Stimulated activated CD4-positive, alpha-beta T cell treated with anti-CD3 and anti-CD28 coated beads, TNF-alpha, amount 100 ng/mL, for 4 hours (primary cell): ENCODE results near the gene PNPLA6.
"Not testable (repeated sequence)": the region's sequence is repeated elsewhere in the genome, so short reads cannot be mapped to it uniquely, and the experiment has no call there.

ENCODE experiments used
- DNase-seq, 3 experiments: peaks; one replicate each; pipeline ENCODE4 v3.0.0-alpha.2; 2020; ENCODE audit warnings: low read depth in 3 of 3

PNPLA6 gene

GRCh38 chr19:7554990-7555864, 19.7 kb downstream of the PNPLA6 start:
- no peak for DNase-seq

- DNase-seq = no peak
Measured at GRCh38 chr19:7556696-7557315, 21.3 kb downstream of the PNPLA6 start.

- DNase-seq = no peak
Measured at GRCh38 chr19:7558667-7559066, 23.1 kb downstream of the PNPLA6 start.

GRCh38 chr19:7559102-7559501, 23.6 kb downstream of the PNPLA6 start:
- DNase-seq = no peak

- DNase-seq = no peak
Measured at GRCh38 chr19:7560255-7560654, 24.7 kb downstream of the PNPLA6 start.

GRCh38 chr19:7561325-7561724, 25.8 kb downstream of the PNPLA6 start:
- no peak for DNase-seq

GRCh38 chr19:7562646-7563393, 27.3 kb downstream of the PNPLA6 start:
- no peak for DNase-seq

GRCh38 chr19:7564866-7565265, 29.3 kb downstream of the PNPLA6 start:
- no peak for DNase-seq

- DNase-seq = no peak
Measured at GRCh38 chr19:7565332-7565731, 29.8 kb downstream of the PNPLA6 start.

GRCh38 chr19:7570761-7571160, 35.2 kb downstream of the PNPLA6 start:
- DNase-seq = no peak

GRCh38 chr19:7575434-7576040, 40.0 kb downstream of the PNPLA6 start:
- DNase-seq = no peak

GRCh38 chr19:7577422-7577821, 41.9 kb downstream of the PNPLA6 start:
- DNase-seq = not testable (repeated sequence)

GRCh38 chr19:7578127-7578526, 42.6 kb downstream of the PNPLA6 start:
- no peak for DNase-seq

- DNase-seq = no peak
Measured at GRCh38 chr19:7579182-7579581, 43.7 kb downstream of the PNPLA6 start.

GRCh38 chr19:7582446-7582845, 46.9 kb downstream of the PNPLA6 start:
- no peak for DNase-seq

GRCh38 chr19:7589822-7590221, 54.3 kb downstream of the PNPLA6 start:
- no peak for DNase-seq

- no peak for DNase-seq
Measured at GRCh38 chr19:7590256-7590655, 54.7 kb downstream of the PNPLA6 start.

GRCh38 chr19:7595466-7596133, 60.1 kb downstream of the PNPLA6 start, which contains the start of gene CAMSAP3:
Gene CAMSAP3 (plus strand): TSS chr19:7595863. CDS start chr19:7596003, 140 bp downstream.
- peak in 1 of 3 experiments; percentile 12 for DNase-seq

GRCh38 chr19:7596211-7596937, 60.9 kb downstream of the PNPLA6 start:
- no peak for DNase-seq

GRCh38 chr19:7597689-7598088, 62.2 kb downstream of the PNPLA6 start:
- DNase-seq = no peak

- DNase-seq = no peak
Measured at GRCh38 chr19:7598180-7598579, 62.7 kb downstream of the PNPLA6 start.
